ENCODE results near the gene UBE2S.

Gene UBE2S

DNA sequence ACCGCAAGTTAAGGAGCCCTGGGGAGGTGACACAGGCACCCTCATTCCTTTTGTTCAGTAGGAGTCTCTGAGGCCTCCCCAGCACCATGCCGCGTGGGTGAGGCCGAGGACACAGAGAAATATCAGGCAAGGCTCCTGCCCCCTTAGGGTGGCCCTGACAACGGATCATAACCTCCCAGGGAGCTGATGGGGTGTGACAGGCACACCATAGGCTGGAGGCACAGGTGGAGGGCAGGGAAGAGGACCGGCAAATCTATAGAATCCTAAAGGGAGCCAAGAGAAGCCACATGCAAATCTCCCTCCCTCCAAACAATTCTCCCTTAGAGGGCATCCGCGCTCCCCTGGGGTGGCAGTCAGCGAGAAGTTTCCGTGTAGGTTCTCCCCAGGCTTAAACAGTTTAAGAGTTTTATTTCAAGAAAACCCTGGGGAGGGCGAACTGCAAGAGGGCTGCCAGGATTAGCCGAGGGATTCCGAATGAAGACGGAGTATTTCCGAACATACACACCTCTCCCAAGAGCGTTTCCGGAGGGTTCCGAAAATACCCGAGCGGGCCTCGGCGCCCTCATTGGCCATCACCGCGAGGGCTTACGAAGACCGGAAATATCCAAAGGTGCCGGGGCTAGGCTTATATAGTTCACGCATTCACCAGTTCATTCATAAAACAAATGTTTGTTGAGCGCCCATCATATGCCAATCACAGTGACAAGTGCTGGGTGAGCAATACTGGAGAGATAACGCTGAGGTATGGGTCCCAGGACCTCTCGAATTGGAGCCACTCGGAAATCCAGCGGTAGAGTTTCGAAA lies 22.5 kb downstream of the UBE2S start:
- DNase-seq (ENCODE audit: insufficient read length, low spot score): peak; percentile 92
- no peak for FAIRE-seq

DNA sequence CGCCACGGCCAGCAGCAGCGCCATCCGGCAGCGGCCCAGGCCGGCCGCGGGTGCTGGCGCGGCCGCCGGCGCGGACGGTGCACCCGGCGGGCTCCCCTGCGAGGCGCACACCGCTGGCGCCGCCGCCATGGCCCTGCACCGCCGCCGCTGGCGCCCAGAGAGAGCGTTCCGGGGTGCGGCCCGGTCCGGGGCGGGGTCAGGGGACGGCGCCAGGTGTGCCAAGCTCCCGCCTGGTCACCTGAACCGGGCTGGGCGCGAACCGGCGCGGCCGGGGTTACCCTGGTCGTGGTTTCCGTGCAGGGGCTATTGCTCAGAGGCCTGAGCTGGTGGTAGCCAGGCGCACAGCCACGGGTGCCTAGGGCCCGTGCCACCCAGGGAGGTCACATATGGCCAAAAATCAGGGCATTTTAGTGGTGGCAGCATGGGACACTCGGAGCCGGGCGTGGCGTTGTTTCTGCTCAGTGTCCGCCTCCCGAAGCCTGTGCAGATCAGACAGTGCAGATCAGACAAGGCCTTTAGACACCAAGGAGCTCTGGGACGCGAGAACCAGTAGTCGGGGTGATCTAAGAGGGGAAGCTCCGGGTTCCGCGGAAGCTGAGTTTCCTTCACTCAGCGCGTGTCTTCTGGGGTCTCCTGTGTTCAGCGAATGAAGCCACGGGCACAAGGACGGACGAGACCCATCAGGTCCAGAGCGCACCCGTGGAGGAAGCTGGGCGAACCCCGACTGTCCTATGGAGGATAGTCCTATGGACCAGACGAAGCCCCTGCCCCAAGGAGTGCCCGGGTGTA lies 23.3 kb downstream of the UBE2S start, which contains the start of gene TMEM238:
Gene TMEM238, minus strand, starts transcription at position 162 of the 789 bp plus-strand sequence. Its CDS starts 33 bp downstream, at position 129.
- FAIRE-seq (no peak), DNase-seq (ENCODE audit: insufficient read length, low spot score) (no peak)

DNA sequence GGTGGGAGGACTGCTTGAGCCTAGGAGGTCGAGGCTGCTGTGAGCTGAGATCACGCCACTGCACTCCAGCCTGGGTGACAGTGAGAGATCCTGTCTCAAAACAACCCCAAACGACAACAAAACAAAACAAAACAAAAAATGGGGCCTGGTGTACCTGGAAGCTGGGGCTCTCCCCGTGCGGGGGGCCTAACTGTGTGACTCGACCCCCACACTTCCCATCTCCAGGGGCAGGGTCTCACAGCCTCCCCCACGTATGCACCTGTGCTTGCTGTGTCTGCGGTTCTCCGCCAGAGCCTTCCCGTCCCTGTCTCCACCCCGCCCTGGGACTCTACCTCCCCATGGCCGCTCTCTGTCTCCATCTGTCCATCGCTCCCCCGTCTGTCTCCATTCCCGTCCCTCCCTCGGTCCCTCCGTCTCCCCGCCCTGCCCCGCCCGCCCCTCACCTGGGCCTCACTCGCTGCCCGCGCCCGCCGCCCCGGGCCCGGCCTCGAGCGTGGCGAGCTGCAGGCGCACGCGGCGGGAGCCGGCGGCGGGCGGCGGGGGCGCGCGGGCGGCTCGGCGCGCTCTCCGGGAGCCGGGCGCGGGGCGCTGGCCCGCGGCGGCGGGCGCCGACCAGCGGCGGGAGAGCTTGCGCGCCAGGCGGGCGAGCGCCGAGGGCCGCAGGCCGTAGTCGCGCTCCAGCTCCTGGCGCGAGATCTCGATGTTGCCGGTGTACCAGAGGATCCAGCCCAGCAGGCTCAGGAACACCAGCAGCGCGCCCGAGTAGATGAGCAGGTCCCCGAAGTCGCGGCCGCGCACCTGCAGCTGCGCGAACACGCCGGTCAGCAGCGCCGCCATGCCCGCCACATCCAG lies 24.1 kb downstream of the UBE2S start:
- no peak for FAIRE-seq
- no peak for DNase-seq (ENCODE audit: insufficient read length, low spot score)

DNA sequence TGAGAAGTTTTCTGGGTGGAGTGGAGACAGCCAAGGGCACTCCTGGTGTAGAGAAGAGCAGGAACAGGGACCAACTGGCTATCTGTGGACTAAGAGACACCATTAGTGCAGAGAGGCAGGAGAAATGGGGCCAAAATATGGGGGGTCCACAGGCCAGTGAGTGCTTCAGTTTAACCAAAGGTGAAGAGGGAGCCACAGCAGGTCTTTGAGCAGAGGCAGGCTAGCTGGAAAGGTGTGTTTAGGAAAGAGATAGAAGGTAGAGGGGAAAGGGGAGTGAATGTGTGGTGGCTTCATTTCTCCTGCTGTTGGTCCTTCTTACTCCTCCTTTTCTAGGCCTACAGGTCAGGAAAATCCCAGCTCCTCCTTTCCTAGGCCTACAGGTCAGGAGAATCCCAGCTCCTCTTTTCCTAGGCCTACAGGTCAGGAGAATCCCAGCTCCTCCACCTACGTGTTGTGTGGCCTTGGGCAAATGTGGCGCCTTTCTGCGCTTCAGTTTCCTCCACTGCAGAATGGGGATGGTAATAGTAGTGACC lies 25.0 kb downstream of the UBE2S start:
- FAIRE-seq: no peak
- no peak for DNase-seq (ENCODE audit: insufficient read length, low spot score)

DNA sequence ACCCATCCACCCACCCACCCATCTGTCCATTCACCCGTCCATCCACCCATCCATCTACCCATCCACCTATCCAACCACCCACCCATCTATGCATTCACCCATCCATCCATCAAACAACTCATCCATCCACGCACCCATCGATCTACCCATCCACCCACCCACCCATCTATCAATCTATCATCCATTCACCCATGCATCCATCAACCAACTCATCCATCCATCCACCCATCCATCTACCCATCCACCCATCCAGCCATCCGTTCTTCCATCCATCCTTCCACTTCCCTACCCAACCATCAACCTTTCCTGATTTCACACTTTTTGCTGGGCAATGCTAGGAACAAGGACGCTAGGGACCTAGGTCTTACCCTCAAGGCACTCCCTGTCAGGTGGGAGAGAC lies 25.6 kb downstream of the UBE2S start:
- FAIRE-seq: peak; percentile 48
- no peak for DNase-seq (ENCODE audit: insufficient read length, low spot score)

DNA sequence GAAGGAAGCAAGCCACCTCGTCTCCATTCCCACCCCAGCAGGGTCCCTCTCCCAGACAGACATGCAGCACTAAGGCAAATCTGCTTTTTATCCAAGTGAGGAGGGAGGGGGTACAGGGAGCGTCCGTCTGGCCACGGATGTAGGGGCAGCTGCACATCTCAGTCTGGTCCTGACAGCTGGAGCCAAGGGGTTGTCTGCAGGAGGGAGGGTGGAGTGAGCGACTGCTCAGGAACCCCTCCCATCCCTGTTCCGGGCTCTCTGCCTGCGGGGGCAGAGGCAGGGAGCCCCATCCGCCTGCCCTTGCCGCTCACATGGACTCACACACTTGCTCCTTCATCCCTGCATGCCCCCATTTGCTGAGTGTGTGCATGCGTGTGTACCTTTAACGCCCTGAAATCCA lies 28.4 kb downstream of the UBE2S start:
- DNase-seq (ENCODE audit: insufficient read length, low spot score) (no peak), FAIRE-seq (no peak)

DNA sequence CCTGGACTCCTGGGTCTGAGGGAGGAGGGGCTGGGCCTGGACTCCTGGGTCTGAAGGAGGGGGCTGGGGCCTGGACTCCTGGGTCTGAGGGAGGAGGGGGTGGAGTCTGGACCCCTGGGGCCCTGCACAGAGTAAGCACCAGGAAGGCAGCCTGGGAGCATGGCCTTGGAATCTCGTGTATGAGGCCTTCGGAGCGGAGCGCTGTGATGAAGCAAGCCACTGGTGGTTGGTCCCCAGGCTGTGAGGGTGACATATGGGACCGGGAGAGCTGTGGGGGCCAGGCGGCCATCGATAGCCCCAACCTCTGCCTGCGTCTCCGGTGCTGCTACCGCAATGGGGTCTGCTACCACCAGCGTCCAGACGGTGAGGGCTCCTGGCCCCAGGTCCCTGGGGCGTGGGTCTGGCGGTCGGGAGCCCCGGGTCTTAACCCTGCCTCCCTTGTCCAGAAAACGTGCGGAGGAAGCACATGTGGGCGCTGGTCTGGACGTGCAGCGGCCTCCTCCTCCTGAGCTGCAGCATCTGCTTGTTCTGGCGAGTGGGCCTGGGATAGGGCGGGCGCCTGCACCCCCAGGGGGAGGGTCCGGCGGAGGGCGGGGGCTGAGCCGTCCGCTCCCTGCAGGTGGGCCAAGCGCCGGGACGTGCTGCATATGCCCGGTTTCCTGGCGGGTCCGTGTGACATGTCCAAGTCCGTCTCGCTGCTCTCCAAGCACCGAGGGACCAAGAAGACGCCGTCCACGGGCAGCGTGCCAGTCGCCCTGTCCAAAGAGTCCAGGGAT lies 30.0 kb downstream of the UBE2S start:
- FAIRE-seq (no peak), DNase-seq (ENCODE audit: insufficient read length, low spot score) (no peak)

DNA sequence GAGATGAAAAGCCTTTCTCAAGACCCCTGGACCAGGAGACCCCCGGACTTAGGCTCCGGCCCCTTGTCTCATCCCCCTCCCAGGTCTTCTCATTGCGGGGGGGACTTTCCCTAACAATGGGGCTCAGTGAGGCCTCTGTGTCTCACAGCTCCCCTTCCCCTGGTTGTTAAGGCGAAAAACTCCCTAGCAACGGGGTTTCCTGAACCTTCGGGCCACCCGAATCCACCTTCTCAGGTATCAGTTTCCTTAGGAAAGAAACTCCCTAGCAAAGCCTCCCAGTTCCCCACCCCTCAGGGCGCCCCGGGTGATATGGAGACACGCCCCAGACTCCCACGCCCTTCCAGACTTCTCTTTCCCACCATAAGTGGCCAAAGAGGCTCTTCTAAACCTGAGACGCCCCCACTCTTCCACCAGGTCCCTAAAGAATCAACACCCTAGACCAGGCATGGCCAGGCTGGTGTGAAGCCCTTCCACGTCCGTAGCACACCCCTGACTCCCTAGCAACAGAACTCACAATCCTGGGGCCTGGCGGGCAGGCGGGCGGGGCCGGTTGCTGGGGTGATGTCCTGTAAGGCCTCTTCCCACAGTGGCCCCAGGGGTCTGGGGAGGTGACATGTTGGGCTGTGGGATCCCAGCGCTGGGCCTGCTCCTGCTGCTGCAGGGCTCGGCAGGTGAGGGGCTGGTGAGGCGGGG lies 31.2 kb downstream of the UBE2S start, which contains the start of gene TMEM190:
Gene TMEM190, plus strand, starts transcription at position 586 of the 693 bp plus-strand sequence. Its CDS starts 28 bp downstream, at position 614.
- no peak for FAIRE-seq
- DNase-seq (ENCODE audit: insufficient read length, low spot score): no peak

DNA sequence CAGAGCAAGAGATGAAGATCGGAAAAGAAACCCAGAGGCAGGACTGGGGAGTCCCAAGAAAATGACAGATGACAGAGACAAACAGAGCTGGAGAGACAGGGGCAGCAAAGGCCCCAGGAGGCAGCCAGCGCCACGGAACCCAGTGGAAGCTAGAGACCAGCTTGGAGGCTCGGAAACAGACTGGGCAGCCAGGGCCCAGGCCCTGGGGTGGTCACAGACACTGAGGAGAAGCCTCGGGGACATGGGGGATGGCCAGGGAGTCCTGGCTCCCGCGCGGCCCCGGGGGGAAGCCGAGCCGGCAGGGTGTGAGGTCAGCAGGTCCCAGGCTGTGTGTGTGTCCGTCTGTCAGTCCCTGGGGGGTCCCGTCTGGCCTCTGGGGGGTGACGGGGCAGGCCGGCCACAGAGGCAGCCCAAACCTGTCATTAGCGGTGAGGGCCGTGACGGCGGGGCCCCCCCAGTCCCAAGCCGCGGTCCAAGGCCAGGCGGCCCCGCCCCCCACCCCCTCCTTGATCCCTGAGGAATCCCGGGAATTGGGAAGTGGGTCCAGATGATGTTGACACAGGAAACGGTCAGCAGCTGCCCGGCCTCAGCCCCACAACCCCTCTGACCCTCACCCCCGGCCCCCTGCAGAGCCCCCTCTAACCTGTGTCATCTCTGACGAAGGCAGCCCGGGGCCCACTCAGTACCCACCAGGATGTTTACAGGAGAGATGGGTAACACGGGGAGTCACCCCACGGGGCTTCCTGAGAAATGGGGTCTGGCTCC lies 33.4 kb downstream of the UBE2S start:
- DNase-seq (ENCODE audit: insufficient read length, low spot score): peak; percentile 75
- FAIRE-seq: peak; percentile 67

DNA sequence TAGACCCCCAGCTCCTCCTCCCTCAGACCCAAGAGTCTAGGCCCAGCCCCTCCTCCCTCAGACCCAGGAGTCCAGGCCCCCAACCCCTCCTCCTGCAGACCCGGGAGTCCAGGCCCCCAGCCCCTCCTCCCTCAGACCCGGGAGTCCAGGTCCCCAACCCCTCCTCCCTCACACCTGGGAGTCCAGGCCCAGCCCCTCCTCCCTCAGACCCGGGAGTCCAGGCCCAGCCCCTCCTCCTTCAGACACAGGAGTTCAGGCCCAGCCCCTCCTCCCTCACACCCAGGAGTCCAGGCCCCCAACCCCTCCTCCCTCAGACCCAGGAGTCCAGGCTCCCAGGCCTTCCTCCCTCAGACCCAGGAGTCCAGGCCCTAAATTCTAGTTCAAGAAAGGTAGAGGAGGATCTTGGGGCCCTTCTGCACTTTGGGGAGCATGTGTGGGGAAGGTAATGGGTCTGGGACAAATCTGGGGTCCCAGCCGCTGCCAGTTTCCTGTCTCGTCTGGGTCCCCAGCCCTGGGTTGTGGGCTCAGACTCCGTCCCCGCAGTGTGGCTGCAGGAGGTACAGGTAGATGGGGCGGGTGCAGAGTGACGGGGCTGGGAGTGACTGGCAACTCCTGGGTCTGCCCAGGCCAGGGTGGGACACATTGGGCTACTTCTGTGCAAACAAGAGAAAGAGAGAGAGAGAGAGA lies 34.1 kb downstream of the UBE2S start:
- DNase-seq (ENCODE audit: insufficient read length, low spot score) (no peak), FAIRE-seq (no peak)

DNA sequence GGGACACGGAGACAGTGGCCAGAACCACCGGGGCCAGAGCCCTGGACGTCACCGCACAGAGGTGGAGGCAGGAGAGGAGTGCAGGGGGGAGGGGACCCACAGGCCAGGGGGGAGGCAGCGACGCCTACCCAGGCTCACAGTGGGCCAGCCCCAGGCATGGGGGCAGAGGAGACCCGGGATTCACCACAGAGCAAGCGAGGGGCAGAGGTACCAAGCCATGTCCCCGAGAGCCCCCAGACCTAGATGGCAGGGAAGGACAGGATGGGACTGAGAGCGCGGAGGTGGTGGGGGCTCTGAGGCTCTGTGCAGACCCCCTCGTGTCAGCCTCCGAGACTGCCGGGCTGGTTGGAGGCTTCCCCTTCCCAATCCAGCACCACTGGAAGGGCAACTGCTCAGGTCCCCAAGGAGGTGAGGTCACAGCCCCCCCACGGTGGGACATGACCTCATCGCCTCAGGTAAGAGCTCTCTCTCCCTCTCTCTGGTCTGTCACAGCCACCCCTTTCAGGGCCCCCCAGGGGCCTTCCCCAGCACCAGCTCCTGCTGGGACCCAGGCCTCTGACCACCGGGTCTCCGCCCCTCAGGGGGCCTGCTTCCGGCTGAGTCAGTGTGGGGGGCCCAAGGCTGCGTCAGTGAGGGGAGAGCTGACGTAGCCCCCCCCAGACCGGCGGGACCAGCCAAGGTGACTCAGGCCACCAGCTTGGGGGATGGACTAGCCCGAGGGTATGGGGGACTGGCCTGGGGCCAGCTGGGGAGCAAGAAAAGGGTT lies 35.1 kb downstream of the UBE2S start:
- FAIRE-seq (peak; percentile 38), DNase-seq (ENCODE audit: insufficient read length, low spot score) (peak; percentile 79)

DNA sequence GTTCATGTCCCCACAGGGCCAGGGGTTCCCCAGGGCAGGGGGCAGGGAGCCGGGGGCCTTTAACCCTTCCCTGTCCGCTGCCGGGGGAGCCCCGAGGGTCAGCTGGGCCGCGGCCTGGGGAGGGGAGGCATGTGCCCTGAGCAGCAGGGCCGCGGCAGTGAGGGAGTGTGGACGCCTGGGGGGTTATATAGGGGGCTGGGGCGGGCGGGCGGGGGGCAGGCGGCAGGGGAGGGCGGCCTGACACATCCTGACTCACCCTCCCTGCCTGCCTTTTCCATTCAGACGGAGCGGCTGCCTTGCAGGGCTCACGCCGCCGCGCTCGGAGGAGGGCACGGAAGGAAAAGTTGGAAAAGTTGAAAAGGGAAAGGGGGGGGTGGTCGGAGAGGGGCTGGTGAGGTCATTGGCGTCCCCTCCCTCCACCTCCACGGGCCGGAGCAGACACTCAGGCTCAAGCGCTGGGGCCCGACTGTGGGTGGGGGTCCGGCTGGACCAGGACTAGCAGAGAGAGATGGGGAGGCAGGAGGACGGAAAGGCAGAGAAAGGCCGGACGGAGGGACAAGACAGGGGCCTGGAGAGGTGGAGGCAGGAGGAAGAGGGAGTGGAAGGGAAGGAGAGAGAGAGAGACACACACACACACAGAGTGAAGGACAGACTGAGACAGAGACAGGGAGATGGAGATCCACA lies 37.1 kb downstream of the UBE2S start, which contains the start of gene IL11:
Gene IL11, minus strand, starts transcription at position 159 of the 684 bp plus-strand sequence. Its CDS starts 153 bp downstream, at position 6.
- DNase-seq (ENCODE audit: insufficient read length, low spot score) (peak; percentile 72), FAIRE-seq (peak; percentile 85)

DNA sequence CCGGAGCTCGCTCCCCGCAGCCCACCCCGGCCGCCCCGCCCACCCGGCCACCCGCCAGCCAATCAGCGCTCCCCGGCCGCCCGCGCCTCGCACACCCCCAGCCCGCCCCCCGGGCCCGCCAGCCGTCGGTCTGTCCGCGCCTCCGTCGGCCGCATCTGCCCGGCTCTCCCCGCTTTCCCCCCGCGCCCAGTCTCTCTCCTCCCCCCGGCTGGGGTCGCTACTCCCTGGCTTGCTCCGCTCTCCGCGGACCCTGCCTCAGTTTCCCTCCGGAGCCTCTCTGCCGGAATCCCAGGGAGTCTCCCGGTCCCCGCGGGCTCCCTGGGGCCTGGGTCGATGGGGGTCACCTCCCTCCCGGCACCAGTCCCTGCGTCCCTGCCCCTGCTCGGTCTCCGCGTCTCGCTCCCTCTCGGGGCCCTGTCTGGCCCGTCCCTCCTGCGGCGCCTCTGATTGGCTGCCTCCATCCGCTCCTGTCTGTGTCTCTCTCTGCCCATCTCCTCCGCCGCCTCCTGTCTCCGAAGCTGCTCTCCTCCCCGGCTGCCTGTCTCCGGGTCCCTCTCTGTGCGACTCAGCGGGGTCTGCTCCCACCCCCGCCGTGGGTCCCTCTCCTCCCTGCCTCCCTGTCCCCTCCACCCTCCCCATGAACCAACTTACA lies 37.8 kb downstream of the UBE2S start:
- DNase-seq (ENCODE audit: insufficient read length, low spot score): peak; percentile 83
- peak; percentile 44 for FAIRE-seq

DNA sequence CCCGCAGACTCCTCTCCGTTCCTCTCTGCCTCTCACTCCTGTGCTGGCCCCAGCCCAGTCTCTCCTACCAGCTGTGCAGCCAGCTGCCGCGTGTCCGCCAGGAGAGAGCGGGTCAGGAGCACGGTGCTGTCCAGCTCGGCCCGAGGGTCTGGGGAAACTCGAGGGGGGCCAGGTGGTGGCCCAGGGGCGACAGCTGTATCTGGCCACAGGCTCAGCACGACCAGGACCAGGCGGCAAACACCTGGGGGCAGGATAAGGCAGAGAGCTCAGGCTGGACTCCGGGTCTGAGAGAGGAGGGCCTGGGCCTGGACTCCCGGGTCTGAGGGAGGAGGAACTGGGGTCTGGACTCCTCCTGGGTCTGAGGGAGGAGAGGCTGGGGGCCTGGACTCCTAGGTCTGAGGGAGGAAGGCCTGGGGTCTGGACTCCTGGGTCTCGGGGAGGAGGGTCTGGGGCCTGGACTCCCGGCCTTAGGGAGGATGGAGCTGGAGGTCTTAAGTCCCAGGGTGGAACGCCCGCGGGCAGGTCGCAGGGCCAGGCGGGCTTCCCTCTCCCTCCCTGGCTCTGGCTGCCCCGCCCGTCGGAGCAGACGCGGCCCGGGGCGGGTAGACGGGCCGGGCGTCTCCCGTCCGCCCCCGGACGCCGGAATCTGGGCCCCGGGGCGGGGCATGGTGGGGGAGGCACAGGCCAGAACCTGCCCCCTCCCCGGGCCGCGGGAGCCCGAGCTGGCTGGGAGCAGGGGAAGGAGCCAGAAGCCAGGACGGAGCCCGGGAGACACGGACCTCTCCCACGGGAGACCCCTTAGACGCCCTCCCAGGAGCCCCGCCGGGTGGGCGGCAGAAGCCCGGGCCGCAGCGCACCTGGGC lies 38.7 kb downstream of the UBE2S start:
- no peak for FAIRE-seq
- no peak for DNase-seq (ENCODE audit: insufficient read length, low spot score)

DNA sequence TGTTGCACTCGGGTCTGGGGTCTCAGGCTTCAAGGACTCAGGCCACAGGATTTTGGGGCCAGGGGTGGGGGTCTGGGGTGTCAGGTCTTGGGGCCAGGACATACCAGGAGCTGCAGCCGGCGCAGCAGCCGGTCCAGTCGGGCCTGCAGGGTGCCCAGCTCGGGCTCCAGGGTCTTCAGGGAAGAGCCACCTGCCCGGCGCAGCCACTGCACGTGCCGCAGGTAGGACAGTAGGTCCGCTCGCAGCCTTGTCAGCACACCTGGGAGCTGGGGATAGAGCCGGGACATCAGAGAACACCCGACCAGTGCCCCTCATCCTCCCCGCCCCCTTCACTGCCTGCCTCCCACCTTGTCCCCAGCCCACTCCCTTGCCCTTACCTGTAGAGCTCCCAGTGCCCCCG lies 39.5 kb downstream of the UBE2S start:
- FAIRE-seq: no peak
- DNase-seq (ENCODE audit: insufficient read length, low spot score): no peak
